Neural crest cell (in vitro differentiated cells): ENCODE results near the gene TTN. TPM values are rescaled to one million over a fixed set of nuclear protein-coding genes. Genes with fewer than 3 reads are reported as not detected.

Experiments used
- DNase-seq: peaks from one replicate; pipeline ENCODE4 v3.0.0; 2021; ENCODE audit warnings: low read depth, mixed read lengths, low spot score
- H3K27ac Mint-ChIP-seq: one replicate; pipeline ENCODE4 v1.8.0; 2021; ENCODE audit warnings: mild to moderate bottlenecking, mixed read lengths; ENCODE audit not compliant: unreplicated experiment
- H3K27me3 Mint-ChIP-seq: 2 replicates; pipeline ENCODE4 v1.8.0; 2021; ENCODE audit warnings: low read depth, mild to moderate bottlenecking, mixed read lengths
- H3K36me3 Mint-ChIP-seq: 2 replicates; pipeline ENCODE4 v1.8.0; 2021; ENCODE audit warnings: low read depth, mild to moderate bottlenecking, mixed read lengths
- H3K4me1 Mint-ChIP-seq: 2 replicates; pipeline ENCODE4 v1.8.0; 2021; ENCODE audit warnings: mixed read lengths
- H3K4me3 Mint-ChIP-seq: one replicate; pipeline ENCODE4 v1.8.0; 2021; ENCODE audit warnings: mild to moderate bottlenecking, mixed read lengths
- H3K9me3 Mint-ChIP-seq: 2 replicates; pipeline ENCODE4 v1.8.0; 2021; ENCODE audit warnings: mixed read lengths
- total RNA-seq: library from RNA; stranded (reverse); gene quantifications from 2 replicates; pipeline ENCODE4 v1.2.1, GENCODE V29; 2021
- TF ChIP-seq, protein P1 (sequence below): fragments of 200-600 bp; sonication (generic); conservative IDR thresholded peaks from 2 replicates; pipeline ENCODE4 v1.5.0; 2021; ENCODE audit warnings: antibody characterized with exemption, mild to moderate bottlenecking

The TTN gene
- total RNA-seq, 1 donor from 2014 or later = under 0.01 TPM

DNA sequence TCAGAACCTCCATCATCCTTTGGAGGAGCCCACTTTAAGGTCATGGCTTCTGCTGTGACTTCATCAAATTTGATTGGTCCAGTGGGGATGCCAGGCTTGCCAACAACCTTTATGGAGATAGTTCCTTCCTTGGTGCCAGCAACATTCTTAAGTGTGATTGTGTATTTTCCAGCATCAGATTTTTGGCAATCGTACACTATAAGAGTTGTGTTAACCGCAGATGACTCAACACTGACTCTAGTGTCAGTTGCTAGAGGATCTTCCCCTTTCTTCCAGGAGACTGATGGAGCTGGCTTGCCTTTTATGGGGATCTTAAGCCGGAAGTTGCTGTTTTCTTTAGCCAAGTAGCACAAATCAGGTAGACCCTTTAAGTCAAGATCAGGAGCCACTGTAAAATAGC lies 228.2 kb downstream of the TTN start:
- Mint-ChIP-seq H3K4me3 (no peak overlapping the region), H3K36me3 (peaks cover 47% of the 10 kb centered on the region), H3K4me1 (no peaks in the 10 kb centered on the region), H3K9me3 (no peaks in the 10 kb centered on the region), H3K27ac (no peak overlapping the region), H3K27me3 (no peaks in the 10 kb centered on the region)
- TF ChIP-seq, protein P1, sequence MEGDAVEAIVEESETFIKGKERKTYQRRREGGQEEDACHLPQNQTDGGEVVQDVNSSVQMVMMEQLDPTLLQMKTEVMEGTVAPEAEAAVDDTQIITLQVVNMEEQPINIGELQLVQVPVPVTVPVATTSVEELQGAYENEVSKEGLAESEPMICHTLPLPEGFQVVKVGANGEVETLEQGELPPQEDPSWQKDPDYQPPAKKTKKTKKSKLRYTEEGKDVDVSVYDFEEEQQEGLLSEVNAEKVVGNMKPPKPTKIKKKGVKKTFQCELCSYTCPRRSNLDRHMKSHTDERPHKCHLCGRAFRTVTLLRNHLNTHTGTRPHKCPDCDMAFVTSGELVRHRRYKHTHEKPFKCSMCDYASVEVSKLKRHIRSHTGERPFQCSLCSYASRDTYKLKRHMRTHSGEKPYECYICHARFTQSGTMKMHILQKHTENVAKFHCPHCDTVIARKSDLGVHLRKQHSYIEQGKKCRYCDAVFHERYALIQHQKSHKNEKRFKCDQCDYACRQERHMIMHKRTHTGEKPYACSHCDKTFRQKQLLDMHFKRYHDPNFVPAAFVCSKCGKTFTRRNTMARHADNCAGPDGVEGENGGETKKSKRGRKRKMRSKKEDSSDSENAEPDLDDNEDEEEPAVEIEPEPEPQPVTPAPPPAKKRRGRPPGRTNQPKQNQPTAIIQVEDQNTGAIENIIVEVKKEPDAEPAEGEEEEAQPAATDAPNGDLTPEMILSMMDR = no peak
- no peak for DNase-seq

DNA sequence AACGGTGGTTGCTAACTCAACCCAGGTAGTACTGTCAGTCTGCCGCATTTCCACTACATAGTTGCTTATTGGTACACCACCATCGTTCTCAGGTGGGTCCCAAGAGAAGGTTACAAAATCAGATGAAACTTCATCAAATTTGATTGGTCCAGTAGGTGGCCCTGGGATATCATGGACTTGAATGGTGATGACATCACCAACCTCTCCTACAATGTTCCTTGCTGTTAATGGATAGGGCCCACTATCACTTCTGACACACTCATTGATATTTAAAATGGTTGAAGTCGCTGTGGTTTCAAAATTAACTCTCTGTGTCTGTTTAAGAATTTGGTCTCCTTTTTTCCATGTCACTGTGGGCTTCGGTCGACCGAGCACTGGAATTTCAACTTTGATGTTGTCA lies 232.4 kb downstream of the TTN start:
- Mint-ChIP-seq H3K4me3 (no peak overlapping the region), H3K27me3 (no peaks in the 10 kb centered on the region), H3K9me3 (peaks cover 12% of the 10 kb centered on the region), H3K27ac (no peak overlapping the region), H3K36me3 (peaks cover 76% of the 10 kb centered on the region), H3K4me1 (no peaks in the 10 kb centered on the region)
- TF ChIP-seq, protein P1 = no peak
- DNase-seq = no peak

- TF ChIP-seq, protein P1 = no peak
- no peak for DNase-seq
- H3K4me3 Mint-ChIP-seq = no peak overlapping the region
- H3K27me3 Mint-ChIP-seq = no peaks in the 10 kb centered on the region
- H3K4me1 Mint-ChIP-seq = no peaks in the 10 kb centered on the region
- H3K27ac Mint-ChIP-seq = no peak overlapping the region
- H3K9me3 Mint-ChIP-seq = peaks cover 15% of the 10 kb centered on the region
- H3K36me3 Mint-ChIP-seq = peaks cover 79% of the 10 kb centered on the region
These were observed 239.0 kb downstream of the TTN start for GRCh38 chr2:178568227-178568626.

DNA sequence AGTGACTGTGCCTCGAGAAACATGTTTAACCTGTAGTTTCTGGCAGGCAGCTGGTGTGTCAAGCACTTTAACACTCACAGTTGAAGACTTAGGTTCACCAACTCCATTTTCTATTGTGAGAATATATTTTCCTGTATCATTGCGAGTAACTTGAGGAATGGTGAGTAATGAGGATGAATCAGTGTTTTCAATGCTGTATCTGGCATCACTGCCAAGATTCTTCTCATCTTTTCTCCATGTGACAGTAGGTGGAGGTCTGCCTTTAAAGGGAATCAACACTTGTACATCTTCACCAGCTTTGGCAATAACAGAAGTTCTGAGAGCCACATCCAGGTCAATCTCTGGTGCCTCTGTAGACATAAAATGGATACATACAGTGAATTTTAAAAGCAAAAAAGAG lies 254.2 kb downstream of the TTN start:
- Mint-ChIP-seq H3K4me3 (no peak overlapping the region), H3K9me3 (peaks cover 5% of the 10 kb centered on the region), H3K36me3 (peaks cover 54% of the 10 kb centered on the region), H3K27me3 (no peaks in the 10 kb centered on the region), H3K4me1 (no peaks in the 10 kb centered on the region), H3K27ac (no peak overlapping the region)
- no peak for DNase-seq
- TF ChIP-seq, protein P1 = no peak

GRCh38 chr2:178550352-178550751 lies 256.9 kb downstream of the TTN start:
- H3K27me3 Mint-ChIP-seq = no peaks in the 10 kb centered on the region
- H3K36me3 Mint-ChIP-seq = peaks cover 61% of the 10 kb centered on the region
- H3K4me3 Mint-ChIP-seq = no peak overlapping the region
- H3K27ac Mint-ChIP-seq = no peak overlapping the region
- TF ChIP-seq, protein P1 = no peak
- H3K9me3 Mint-ChIP-seq = no peaks in the 10 kb centered on the region
- DNase-seq = no peak
- H3K4me1 Mint-ChIP-seq = no peaks in the 10 kb centered on the region

DNA sequence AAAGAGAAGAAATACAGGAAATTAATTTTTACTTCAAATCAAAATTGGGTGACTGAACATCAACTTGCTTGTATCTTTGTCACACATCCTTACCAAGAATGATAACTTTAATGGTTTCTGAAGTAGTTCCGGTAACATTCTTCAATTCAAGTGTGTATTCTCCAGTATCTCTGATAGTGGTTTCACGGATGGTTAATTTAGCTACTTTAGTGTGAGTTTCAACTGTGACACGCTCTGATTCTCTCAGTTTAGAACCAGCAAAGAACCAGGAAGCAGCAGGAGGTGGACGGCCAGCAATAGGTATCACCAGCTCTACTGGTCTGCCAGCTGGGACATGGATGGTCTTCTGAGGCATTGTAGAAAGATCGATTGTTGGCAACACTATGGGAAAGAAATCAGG lies 264.7 kb downstream of the TTN start:
- TF ChIP-seq, protein P1 = no peak
- Mint-ChIP-seq H3K4me1 (no peaks in the 10 kb centered on the region), H3K27ac (no peak overlapping the region), H3K9me3 (no peaks in the 10 kb centered on the region), H3K27me3 (no peaks in the 10 kb centered on the region), H3K36me3 (peaks cover 59% of the 10 kb centered on the region), H3K4me3 (no peak overlapping the region)
- no peak for DNase-seq
